HG02623 (cell line): ENCODE results near the gene MYCN.

Experiments used
- ATAC-seq: cut with Tn5 transposase; IDR thresholded peaks from one replicate; pipeline ENCODE4 v1.9.1; 2021; ENCODE audit warnings: moderate library complexity; ENCODE audit not compliant: unreplicated experiment

Gene MYCN

DNA sequence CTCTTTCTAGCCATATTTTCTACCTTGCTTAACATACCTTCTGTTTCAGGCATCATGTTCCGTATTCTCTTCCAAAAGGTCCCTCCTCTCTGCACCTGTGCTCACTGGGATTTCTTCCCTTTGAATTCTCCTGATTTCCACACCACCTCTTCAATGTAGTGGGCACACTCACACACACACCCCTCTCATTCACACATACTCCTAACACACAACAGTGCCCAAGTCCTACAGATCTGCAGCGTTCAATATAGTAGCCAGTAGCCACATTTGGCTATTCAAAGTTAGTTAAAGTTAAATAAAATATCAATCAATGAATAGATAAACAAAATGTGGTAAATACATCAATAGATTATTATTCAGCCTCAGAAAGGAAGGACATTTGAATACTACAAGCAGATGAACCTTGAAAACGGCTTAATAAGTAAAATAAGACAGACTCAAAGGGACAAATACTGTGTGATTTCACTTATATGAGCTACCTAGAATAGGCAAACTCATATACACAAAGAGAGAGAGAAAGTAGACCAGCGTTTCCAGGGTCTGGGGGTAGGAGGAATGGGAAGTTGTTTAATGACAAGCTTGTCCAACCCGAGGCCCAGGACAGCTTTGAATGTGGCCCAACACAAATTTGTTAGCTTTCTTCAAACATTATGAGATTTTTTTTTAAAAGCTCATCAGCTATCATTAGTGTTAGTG, 34.4 kb downstream of the MYCN start:
- no peak for ATAC-seq

DNA sequence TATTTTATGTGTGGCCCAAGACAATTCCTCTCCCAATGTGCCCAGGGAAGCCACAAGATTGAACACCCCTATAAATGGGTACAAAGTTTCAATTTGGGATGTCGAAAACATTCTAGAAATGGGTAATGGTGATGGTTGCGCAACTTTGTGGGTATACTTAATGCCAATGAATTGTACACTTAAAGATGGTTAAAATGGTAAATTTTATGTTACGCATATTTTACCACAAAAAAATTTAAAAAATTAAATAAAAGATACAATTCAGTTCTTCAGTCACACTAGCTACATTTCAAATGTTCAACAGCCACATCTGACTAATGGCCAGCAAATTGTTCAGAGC, 34.9 kb downstream of the MYCN start:
- no peak for ATAC-seq

- no peak for ATAC-seq
Observed at GRCh38 chr2:15975676-15976075, 35.3 kb downstream of the MYCN start.

GRCh38 chr2:15976354-15976753, 36.0 kb downstream of the MYCN start:
- no peak for ATAC-seq

- no peak for ATAC-seq
Observed at GRCh38 chr2:15979051-15979758, 38.9 kb downstream of the MYCN start.

DNA sequence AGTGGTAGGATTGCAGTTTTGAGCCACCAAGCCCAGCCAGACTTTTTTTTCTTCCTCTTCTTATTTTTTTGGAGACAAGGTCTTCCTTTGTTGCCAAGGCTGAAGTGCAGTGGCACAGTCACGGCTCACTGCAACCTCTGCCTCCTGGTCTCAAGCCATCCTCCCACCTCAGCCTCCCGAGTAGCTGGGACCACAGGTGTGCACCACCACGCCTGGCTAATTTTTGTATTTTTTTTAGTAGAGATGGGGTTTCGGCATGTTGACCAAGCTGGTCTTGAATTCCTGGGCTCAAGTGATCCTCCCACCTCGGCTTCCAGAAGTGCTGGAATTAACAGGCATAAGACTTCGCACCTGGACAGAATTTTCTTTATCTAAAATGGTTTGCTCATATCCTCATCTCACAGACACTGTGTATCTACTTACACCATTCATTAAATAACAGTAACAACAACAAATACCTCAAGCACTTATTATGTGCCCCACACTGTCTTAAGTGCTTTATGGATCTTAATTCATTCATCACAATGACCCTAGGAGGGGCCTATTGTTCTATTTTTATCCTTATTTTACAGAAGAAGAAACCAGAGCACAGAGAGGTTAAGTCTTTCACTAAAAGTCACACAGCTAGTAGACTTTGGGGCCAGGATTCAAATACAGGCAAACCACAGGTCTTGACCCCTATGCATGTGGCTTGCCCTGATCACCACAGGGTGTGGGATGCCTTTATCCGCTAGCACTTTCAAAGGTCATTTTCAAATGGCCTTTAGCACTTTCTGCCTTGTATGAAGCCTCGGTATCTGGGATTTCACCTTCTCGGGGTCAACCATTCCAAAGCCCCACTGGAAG, 39.6 kb downstream of the MYCN start:
- no peak for ATAC-seq

- ATAC-seq: no peak
Observed at GRCh38 chr2:15980605-15981098, 40.3 kb downstream of the MYCN start.

DNA sequence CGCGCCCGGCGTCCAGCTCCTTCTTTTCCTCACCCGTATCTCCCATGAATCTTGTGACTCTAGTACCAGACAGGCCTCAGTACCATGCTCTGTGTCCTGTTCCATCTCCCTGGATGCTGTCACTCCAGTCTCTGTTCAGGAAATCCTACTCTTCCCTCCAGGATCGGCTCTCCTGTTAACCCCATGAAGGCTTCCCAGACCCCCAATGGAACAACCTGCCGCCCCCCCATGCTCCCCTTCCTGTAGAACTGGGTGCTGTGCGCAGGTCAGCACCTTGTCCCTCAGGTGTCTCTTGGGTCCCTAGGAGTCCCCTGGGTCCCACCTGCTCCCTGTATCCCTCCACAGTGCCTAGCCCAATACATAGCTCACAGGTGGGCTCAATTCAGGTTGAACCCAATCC, 41.3 kb downstream of the MYCN start:
- no peak for ATAC-seq

- ATAC-seq: no peak
Observed at GRCh38 chr2:15982285-15983044, 42.1 kb downstream of the MYCN start.

DNA sequence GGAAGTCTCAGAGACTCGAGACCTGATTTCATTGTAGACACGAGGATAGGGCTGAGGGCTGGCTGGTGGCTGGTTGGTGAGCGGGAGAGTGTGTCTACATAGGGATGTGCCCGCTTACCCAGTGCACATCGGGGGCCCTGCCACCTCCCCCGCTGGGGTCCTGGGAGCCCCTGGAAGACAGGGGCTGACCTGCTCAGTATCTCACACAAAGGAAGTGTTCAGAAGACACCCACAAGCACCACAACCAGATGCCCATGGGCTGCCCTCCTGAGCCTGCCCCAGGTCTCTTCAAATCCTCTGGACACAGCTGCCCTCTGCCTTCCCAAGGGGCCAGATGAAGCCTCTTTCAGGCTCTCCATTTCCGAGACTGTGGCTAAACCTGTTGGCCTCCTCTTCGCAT, 43.1 kb downstream of the MYCN start:
- no peak for ATAC-seq

DNA sequence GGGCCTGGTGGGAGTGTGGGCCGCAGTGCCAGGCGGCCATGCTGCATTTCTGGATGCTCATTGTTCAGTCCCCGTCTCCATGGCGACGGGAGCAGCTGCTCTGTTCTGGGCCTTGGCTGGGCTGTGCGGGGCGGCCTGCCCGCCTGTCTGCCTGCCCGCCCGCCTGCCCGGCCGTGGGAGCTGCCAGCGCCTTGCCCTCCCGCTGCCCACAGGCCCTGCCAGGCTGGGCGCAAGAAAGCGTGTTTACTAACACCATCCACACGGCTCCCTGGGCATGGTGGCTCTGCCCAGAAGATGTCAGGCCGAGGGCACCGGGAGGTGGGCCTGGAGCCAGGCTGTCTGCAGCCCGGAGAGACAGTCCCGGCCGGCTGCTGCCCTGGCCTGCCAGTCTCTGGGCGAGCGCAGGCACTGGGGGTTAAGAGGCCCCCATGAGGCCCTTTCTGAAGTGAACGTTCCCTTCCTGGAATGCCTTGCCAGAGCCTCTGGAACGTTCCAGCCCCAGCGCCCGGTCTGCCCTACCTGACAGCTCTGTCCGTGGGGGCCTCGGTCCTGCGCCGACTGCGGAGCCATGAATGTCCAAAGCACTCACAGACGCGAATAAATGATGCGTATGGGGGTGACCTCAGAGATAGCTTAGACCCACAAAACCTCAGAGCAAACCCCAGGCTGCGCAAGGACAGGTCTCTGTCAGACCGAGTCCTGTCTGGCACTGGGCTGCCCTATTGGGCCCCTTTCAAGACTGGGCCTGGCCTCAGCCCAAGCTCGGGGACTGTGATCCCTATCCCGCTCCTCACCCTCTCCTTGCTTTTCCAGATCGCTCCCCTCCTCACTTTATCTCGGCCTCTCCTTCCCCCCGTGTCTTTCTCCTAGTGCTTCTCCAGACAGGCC, 44.3 kb downstream of the MYCN start:
- ATAC-seq: no peak

- no peak for ATAC-seq
Observed at GRCh38 chr2:15985531-15985930, 45.2 kb downstream of the MYCN start.

DNA sequence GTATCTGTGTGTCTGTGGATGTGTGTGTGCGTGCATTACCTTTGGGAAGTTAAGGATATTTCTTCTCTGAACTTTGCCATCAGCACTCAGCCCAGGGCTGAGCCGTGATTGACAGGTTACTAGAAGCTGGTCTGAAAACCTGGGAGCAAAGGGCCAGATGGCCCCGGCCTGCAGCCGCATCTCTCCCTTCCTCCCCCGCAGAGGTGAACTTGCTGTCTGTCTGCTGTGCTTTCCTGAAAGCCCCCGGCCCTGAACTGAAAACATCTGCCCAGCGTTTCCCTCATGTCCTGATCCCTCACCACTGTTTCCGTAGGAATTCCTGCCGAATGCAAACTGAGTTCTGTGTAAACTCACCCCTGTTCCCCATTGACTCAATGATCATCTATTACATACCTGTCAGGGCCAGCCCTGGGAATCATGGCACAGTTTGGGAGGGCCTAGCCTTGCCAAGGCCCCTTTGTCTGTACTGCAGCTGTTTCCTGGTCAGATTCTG, 45.8 kb downstream of the MYCN start:
- no peak for ATAC-seq

DNA sequence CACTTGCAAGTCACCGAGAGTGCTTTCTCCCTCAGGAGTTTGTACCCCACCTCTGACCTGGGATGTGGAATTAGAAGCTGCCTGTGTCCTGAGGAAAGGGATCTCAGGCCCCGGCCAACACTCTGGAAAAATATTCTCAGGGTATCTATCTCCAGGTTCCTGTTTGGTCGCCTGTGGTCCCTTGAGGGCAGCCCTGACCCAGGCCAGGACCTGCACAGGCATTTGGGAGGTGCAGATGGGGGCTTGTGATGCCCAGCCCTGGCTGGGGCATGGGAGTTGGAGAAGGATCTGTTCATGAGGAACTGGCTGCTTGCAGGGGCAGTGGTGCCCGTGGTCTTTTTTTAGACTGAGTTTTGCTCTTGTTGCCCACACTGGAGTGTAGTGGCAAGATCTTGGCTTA, 46.3 kb downstream of the MYCN start:
- no peak for ATAC-seq

- ATAC-seq: no peak
Observed at GRCh38 chr2:15988733-15989132, 48.4 kb downstream of the MYCN start.

DNA sequence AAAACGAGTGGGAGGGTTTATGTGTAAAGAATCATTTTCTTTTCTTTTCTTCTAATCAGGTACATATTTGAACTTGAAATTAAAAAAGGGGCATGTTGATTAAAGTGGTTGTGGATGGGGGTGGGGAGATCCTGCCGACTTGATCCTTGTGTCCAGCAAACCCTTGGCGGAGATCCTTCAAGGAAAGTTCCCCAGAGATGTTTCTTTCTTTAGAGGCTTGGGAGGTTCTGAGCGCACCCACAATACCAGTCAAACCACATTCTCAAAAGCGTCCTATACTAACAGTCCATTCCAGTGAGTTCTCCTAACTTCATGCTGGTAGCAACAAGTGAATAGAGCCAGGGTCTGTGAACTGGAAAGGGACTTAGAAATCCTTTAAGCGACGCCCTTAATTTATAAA, 49.2 kb downstream of the MYCN start:
- no peak for ATAC-seq

DNA sequence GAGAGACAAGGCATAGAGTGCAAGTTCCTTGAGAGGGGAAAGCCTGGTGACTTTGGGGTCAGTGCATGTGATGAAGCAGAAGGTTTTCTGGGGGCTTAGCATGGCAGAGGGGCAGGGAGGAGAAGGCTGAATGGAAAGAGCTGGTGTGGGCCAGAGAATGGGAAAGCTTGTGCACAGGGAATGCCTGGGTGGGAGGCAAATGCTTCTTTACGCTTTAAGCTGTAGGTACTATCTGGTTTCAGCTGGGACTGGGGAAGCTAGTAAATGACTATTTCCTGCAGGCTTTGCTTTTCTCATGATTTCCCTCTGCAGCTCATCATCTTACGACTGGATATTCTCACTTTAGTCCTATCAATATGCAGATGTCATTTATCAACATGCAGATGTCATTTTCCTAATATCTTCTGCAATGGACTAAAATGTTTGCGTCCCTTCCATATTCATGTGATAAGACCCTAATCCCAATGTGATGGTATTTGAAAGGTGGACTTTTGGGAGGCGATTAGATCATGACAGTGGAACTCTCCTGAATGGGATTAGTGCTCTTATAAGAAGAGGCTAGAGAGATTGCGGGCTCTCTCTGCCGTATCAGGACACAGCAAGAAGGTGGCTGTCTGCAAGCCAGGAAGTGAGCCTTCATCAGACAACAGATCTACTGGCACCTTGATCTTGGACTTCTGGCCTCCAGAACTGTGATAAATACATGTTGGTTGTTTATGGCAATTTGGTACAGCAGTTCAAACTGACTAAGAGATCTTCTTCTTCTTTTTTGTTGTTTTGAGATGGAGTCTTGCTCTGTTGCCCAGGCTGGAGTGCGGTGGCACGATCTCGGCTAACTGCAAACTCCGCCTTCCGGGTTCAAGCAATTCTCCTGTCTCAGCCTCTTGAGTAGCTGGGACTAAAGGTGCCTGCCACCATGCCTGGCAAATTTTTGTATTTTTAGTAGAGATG, 50.1 kb downstream of the MYCN start:
- no peak for ATAC-seq

DNA sequence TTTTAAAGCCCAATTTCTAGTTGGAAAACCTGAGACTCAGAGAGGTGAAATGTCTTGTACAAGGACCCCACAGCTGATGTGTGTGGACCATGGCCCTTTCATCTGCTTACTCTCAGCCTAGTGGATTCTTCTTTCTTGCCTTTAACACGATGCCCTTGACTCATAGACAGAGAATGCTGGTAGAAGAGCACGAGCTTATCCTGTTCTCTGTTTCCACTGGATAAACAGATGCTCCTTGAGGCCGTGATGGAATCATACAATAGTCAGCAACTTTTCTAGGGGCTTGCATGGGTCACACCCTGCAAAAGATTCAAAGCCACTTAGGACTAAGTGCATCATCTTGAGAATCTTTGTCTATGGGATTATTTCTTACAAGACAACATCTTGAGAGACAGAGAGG, 50.9 kb downstream of the MYCN start:
- no peak for ATAC-seq
